Measurements from ENCODE around the gene LRRC4C.

DNA sequence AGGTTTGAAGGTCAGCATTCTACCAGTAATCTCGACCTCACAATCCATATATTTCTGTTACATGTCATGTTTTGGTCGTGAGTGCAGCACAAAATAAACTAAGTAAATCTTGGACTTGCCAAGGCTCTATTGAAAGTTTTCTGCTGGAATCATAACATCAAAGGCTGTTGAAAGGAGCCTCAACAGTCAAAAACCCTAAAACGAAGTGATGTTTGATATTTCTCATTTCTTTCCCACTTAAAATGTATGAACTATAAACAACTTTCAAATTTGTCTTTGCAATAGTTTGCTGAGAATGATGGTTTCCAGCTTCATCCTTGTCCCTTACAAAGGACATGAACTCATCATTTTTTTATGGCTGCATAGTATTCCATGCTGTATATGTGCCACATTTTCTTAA is 1118.5 kb downstream of the LRRC4C start:
- TF ChIP-seq, protein P1, sequence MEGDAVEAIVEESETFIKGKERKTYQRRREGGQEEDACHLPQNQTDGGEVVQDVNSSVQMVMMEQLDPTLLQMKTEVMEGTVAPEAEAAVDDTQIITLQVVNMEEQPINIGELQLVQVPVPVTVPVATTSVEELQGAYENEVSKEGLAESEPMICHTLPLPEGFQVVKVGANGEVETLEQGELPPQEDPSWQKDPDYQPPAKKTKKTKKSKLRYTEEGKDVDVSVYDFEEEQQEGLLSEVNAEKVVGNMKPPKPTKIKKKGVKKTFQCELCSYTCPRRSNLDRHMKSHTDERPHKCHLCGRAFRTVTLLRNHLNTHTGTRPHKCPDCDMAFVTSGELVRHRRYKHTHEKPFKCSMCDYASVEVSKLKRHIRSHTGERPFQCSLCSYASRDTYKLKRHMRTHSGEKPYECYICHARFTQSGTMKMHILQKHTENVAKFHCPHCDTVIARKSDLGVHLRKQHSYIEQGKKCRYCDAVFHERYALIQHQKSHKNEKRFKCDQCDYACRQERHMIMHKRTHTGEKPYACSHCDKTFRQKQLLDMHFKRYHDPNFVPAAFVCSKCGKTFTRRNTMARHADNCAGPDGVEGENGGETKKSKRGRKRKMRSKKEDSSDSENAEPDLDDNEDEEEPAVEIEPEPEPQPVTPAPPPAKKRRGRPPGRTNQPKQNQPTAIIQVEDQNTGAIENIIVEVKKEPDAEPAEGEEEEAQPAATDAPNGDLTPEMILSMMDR (IDR thresholded peaks at IDR 0.05): no peak
- no peak for TF ChIP-seq POLR2AphosphoS5 (IDR thresholded peaks at IDR 0.05)

Data from gastroesophageal sphincter (tissue), 3 donors.